GM19395 (cell line): ENCODE results near the gene TRIAP1.

Experiments used
- ATAC-seq: cut with Tn5 transposase; IDR thresholded peaks from one replicate; pipeline ENCODE4 v1.9.1; 2021; ENCODE audit warnings: mild to moderate bottlenecking, moderate library complexity; ENCODE audit not compliant: unreplicated experiment

The TRIAP1 gene

GRCh38 chr12:120394483-120395367 is 51.5 kb downstream of the TRIAP1 start:
- no peak for ATAC-seq
